Suppressor macrophage treated with lipopolysaccharide for 1 hour (primary cell): Measurements from ENCODE around the gene MAP1B.

ENCODE experiments used
- DNase-seq, 3 donors: peaks; one replicate each; pipeline ENCODE4 v3.0.0-alpha.2; 2020 to 2022

The MAP1B gene

GRCh38 chr5:72256536-72256935 lies 149.3 kb downstream of the MAP1B start:
- no peak for DNase-seq
